ENCODE results near the gene RHOT1.
"Not testable (repeated sequence)": the region's sequence is repeated elsewhere in the genome, so short reads cannot be mapped to it uniquely, and the experiment has no call there.

Gene RHOT1

DNA sequence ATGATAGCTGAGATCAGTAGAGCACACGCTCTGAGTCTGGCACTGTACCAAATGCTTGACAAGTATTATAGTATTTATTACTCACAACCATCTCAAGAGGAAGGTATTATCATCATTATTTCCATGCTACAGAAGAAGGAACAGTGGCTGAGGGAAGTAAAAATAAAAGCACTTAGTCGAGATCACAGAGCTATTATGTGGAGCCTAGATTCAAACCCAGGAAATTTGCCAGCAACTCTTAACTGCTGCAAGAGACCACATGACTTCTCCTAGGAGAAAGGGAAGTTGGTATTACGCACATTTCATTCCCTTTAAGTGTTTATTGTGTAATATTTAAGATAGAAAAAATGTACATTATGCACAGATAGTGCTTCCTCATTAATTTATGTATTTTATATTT is 1.0 kb upstream of the RHOT1 start:
- TF ChIP-seq GATA1 (IDR thresholded peaks at IDR 0.05; ENCODE audit: low read depth, low read length) = no peak
- TF ChIP-seq POLR2A (IDR thresholded peaks at IDR 0.05; ENCODE audit: low read length) = no peak
- peak; percentile 51 to 66 for DNase-seq

DNA sequence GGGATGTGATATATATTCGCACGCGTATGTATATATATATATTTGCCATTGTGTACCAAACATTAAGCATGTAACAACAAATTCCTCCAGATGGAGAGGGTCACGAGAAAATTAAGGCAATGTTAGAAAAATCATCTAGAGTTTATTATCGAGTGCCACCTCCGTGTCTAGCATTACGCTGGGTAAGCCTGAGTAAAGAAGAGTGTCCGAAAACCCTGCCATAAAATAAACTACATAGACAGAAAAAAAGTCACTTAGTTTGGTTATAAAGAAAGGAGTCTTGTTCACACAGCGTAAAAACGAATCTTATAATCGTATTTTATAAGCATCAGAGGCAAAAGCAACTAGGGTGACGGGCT is 644 bp upstream of the RHOT1 start:
- DNase-seq = no peak
- TF ChIP-seq POLR2A (IDR thresholded peaks at IDR 0.05; ENCODE audit: low read length) (no peak), GATA1 (IDR thresholded peaks at IDR 0.05; ENCODE audit: low read depth, low read length) (no peak)

DNA sequence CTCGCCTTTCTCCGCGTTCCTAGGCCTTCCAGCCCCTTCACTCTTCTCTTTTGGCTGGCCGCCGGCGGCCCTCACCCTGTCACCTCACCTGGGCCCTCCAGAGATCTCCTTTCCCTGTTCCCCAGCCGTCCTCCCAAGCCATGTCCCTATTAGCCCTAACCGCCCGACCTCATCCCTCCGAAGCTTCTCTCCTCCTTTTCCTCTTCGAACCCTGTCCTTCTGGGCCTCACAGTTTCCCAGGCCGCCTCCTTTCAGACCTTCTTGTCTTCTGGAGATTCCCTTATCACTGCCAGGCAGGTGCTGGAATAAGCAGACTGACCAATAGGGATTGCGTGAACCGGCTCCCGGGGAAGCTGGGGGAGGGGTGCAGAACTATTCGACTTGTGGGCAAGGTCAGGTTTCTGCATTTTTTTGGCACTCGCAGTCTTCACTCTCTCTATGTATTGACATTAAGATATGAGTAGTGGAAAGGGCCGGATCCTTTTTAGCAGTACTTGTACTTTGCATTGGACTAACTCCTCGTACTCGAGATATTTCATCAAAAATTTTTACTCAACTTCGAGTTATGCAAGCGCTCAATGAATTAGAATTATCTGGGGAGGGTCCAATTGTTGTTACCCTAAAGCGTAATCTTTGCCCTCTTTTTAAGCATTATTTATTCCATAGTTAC is 690 bp downstream of the RHOT1 start:
- no peak for TF ChIP-seq POLR2A (IDR thresholded peaks at IDR 0.05; ENCODE audit: low read length)
- TF ChIP-seq GATA1 (IDR thresholded peaks at IDR 0.05; ENCODE audit: low read depth, low read length) = peak; percentile 64
- peak; percentile 92 to 97 for DNase-seq

GRCh38 chr17:32143527-32143870 is 1.2 kb downstream of the RHOT1 start:
- peak; percentile 36 to 54 for DNase-seq
- TF ChIP-seq GATA1 (IDR thresholded peaks at IDR 0.05; ENCODE audit: low read depth, low read length) = no peak
- no peak for TF ChIP-seq POLR2A (IDR thresholded peaks at IDR 0.05; ENCODE audit: low read length)

DNA sequence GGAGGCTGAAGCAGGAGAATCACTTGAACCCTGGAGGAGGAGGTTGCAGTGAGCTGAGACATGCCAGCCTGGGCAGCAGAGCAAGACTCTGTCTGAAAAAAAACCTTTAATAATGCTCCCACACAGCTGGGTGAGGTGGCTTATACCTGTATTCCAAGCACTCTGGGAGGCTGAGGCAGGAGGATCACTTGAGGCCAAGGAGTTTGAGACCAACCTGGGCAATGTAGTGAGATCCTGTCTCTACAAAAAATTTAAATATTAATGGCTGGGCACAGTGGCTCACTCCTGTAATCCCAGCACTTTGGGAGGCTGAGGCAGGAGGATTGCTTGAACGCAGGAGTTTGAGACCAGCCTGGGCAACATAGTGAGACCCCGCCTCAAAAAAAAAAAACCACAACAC is 2.1 kb downstream of the RHOT1 start:
- DNase-seq = not testable (repeated sequence)

GRCh38 chr17:32148351-32148750 is 6.0 kb downstream of the RHOT1 start:
- DNase-seq = no peak
- TF ChIP-seq POLR2A (IDR thresholded peaks at IDR 0.05; ENCODE audit: low read length) = no peak
- TF ChIP-seq GATA1 (IDR thresholded peaks at IDR 0.05; ENCODE audit: low read depth, low read length) = no peak

DNA sequence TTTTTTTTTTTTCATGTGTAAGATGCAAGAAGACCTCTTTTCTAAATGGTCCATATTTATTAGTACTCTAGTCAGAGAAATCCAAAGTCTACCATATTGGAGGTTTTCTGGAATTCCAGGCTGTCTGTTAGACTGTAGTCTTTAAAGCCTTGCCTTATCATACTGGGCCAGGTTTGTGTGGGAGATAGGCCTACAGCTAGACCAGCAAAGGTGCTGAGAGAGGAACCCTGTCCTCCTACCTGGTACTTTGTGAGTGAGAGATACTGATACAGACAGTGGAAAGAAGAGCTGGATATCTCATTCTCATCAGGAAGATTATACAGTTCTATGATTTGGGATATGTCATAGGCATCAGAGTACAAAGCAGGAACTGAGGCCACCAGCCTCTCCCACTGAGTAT is 8.1 kb downstream of the RHOT1 start:
- peak in 1 of 2 experiments; percentile 14 for DNase-seq
- TF ChIP-seq POLR2A (IDR thresholded peaks at IDR 0.05; ENCODE audit: low read length) = no peak

DNA sequence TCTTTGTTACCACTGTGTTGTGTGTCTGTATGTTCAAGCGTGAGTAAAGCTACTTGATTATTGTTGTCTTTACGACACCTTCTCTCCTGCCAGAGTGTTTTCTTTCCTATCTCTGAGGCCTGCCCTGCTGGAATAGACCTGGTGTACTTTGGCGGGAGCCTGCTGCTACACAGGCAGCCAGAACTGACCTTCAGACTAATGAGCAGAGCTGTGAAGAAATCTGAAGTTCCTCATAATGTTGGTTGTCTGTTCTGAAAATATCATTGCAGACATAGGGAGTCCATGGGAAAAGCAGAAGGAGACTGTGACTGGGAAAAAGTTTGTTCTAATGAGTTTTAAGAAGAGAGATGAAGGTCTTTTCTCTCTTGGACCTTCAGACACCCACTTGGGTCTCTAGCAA is 9.8 kb downstream of the RHOT1 start:
- TF ChIP-seq GATA1 (IDR thresholded peaks at IDR 0.05; ENCODE audit: low read depth, low read length) = no peak
- TF ChIP-seq POLR2A (IDR thresholded peaks at IDR 0.05; ENCODE audit: low read length) = no peak
- no peak for DNase-seq

GRCh38 chr17:32155896-32156295 is 13.6 kb downstream of the RHOT1 start:
- TF ChIP-seq POLR2A (IDR thresholded peaks at IDR 0.05; ENCODE audit: low read length) = no peak
- no peak for TF ChIP-seq GATA1 (IDR thresholded peaks at IDR 0.05; ENCODE audit: low read depth, low read length)
- DNase-seq = no peak

GRCh38 chr17:32156656-32157055 is 14.4 kb downstream of the RHOT1 start:
- TF ChIP-seq POLR2A (IDR thresholded peaks at IDR 0.05; ENCODE audit: low read length) = no peak
- no peak for TF ChIP-seq GATA1 (IDR thresholded peaks at IDR 0.05; ENCODE audit: low read depth, low read length)
- no peak for DNase-seq

DNA sequence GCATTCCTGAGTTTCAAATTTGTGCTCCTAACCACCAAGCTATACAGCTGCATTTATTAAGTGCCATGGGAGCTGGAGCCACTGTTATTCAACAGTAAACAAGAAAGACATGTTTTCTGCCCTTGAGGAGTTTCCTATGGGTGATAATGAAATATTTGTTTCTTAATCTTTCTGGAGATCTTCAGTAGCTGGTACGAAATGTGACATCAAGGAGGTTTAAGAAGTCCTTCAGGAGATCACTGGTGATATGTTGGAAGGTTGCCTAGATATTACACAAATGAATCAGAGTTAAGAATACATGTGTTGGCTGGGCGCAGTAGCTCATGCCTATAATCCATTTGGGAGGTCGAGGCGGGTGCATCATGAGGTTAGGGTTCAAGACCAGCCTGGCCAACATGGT is 14.9 kb downstream of the RHOT1 start:
- TF ChIP-seq POLR2A (IDR thresholded peaks at IDR 0.05; ENCODE audit: low read length) (no peak), GATA1 (IDR thresholded peaks at IDR 0.05; ENCODE audit: low read depth, low read length) (no peak)
- DNase-seq = no peak

DNA sequence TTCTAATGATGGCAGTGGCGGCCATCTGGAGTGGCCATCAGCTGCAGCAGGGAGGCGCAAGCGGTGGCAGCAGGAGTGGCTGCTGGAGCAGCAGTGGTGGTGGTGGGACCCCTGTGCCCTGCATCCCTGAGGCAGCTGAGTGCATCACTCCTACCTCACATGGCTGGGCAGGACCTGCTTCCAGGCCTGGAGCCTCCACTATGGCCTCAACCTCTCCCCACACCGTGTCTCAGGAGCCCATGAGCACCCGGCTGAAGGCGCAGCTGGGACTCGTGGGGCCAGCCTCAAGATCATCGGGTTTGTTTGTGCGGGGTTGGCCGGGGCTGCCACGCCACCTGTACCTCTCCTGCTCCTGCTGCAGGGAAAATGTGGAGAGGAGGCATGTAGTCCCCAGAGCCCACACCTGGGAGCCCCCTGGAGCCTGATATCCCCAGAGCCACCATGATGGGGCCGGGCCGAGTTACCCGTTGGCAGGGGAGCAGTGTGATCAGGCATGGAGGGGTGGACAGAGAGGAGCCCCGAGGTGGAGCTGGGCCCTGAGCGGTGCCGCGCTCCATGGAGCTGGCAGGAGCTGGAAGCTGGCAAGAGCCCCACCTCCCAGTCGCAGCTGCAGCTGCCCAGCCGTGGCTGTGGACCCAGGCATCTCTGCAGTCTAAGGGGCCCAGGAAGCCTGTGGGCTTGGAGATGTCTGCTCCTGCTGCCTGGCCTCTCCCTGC is 16.7 kb downstream of the RHOT1 start:
- no peak for TF ChIP-seq POLR2A (IDR thresholded peaks at IDR 0.05; ENCODE audit: low read length)
- TF ChIP-seq GATA1 (IDR thresholded peaks at IDR 0.05; ENCODE audit: low read depth, low read length) = no peak

GRCh38 chr17:32159586-32160438 is 17.5 kb downstream of the RHOT1 start:
- DNase-seq = no peak
- TF ChIP-seq POLR2A (IDR thresholded peaks at IDR 0.05; ENCODE audit: low read length) (no peak), GATA1 (IDR thresholded peaks at IDR 0.05; ENCODE audit: low read depth, low read length) (no peak)

More for the DNA sequence above, 16.7 kb downstream of the RHOT1 start:
- no peak for DNase-seq

DNA sequence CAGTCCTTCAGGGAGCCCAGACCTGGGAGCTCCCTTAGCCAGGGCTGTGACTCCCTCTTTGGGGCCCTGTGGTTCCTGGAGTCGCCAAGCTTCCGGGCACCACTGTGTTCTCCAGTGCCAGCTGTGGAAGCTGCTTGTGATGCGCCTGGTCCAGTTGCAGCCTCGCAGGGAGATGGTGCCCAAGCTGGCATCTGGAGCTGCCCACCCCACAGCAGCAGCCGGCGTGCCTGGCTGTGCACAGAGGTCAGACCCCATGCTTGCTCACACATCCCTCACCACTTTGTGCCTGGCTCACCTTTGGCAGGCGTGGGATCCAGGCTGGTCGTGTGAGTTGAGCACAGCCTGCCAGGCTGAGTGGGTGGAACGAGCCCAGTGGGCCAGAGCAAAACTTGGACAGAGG is 18.2 kb downstream of the RHOT1 start:
- no peak for DNase-seq
- no peak for TF ChIP-seq GATA1 (IDR thresholded peaks at IDR 0.05; ENCODE audit: low read depth, low read length)
- no peak for TF ChIP-seq POLR2A (IDR thresholded peaks at IDR 0.05; ENCODE audit: low read length)

DNA sequence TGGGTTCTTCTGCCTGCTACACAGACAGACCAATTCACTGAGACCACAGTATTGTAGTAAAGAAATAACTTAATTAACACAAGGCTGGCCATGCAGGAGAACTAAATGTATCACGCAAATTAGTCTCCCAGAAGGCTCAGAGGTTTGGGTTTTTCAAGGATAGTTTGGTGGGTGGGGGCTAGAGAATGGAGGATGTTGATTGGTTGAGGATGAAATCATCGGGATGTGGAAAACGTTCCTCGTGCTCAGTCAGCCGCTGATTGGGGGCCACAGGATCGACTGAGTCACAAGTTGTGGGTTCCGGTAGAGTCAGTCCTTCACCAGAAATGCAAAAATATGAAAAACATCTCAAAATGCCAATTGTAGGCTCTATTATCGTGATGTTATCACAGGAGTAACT is 18.7 kb downstream of the RHOT1 start:
- DNase-seq = no peak
- TF ChIP-seq POLR2A (IDR thresholded peaks at IDR 0.05; ENCODE audit: low read length) (no peak), GATA1 (IDR thresholded peaks at IDR 0.05; ENCODE audit: low read depth, low read length) (no peak)
